ENCODE data around the gene CLEC17A.
"Not testable (repeated sequence)": the region's sequence is repeated elsewhere in the genome, so short reads cannot be mapped to it uniquely, and the experiment has no call there.

The CLEC17A gene, protein sequence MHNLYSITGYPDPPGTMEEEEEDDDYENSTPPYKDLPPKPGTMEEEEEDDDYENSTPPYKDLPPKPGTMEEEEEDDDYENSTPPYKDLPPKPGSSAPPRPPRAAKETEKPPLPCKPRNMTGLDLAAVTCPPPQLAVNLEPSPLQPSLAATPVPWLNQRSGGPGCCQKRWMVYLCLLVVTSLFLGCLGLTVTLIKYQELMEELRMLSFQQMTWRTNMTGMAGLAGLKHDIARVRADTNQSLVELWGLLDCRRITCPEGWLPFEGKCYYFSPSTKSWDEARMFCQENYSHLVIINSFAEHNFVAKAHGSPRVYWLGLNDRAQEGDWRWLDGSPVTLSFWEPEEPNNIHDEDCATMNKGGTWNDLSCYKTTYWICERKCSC

DNA sequence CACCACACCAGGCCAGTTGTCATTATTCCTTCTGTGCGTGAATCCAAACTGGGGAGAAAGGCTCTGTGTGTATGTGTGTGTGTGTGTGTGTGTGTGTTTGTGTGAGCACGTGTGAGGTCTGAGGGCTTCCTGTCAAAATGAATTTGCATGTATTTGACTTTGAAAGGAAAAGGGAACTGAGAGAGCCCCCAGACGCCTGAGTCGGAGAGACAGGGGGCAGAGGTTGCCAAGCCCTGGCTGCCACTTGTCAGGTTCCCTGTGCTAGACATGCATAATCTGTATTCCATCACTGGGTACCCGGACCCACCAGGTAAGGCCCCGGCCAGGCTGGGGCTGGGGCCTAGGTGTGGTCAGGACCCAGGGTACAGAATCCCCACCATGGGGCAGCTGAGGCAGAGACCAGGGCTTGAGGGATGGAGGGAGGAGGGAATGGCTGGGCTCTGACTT is at the start of gene CLEC17A:
Gene CLEC17A, plus strand, starts transcription at position 191 of the 447 bp plus-strand sequence. Its CDS starts 77 bp downstream, at position 268.
- peak; percentile 74 for DNase-seq

DNA sequence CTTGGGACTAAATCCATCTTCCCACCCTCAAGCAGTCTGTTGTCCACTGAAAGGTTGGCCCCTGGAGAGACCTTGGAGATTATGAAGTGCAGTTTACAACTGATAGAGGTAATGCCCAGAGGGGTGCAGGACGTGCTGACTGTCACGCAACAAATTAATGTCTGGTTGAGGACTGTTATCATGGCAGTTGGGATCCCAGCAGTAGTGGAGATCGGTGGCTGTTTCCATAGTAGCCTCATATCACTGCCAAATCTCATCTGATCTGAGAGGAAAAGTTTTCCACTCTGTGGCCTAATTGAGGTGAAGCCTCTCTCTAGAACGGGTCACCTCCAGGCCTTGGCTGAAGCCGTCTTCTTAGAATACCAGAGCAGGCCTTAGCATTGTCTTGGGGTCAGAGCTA is 49.4 kb upstream of the CLEC17A start:
- DNase-seq = no peak

DNA sequence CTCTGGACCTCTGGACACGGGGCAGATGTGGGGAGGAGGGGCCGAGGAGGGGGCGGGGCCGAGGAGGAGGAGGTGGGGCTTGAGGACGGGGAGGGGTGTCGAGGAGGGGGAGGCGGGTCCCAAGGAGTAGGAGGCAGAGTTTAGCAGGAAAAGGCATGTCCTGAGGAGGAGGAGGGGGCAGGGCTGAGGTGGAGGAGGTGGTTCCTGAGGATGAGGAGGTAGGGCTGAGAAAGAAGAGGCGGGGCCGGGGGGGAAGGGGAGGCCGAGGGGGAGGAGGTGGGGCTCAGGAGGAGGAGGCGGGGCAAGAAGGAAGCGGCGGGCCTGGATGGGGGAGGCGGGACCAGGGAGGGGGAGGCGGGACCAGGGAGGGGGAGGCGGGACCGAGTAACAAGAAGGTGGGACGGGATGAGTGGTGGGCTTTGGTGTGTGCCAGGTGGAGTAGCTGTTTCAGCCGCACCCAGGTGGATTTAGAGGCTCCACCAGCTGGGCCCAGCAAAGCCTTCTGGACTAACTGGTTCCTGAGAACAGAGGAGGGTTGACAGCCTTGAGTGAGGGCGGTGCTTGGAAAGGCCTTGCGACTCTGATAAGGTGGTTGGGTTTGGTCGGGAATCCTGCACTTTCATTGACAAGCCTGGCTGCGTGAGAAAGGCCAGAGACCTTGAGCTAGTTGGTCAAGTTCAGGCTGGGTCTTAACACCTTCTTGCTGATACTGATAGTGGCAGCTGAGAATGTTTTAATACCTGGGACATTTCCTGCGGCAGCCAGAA is 45.8 kb upstream of the CLEC17A start:
- DNase-seq = peak; percentile 54

DNA sequence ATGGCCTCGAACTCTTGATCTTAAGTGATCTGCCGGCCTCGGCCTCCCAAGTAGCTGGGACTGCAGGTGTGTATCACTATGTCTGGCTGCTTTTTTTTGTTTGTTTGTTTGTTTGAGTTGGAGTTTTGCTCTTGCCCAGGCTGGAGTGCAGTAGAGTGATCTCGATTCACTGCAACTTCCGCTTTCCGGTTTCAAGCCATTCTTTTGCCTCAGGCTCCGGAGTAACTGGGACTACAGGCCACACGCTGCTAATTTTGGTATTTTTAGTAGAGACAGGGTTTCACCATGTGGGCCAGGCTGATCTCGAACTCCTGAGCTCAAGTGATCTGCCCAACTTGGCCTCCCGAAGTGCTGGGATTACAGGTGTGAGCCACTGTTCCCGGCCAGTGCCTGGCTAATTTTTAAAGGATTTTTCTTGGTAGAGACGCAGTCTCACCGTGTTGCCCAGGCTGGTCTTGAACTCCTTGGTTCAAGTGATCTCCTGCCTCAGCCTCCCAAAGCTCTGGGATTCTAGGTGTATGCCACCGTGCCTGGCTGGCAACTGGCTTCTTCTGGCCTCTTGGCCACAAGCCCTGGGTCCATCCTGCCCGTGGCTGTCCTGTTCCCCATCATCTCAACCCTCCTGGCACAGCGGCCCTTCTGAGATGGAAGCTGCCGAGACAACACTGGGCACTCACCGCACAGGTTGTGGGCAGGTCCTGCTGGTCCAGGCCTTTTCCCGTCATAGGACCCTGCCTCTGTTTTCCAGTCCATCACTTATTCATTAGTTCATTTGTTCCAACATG is 42.0 kb upstream of the CLEC17A start:
- no peak for DNase-seq

DNA sequence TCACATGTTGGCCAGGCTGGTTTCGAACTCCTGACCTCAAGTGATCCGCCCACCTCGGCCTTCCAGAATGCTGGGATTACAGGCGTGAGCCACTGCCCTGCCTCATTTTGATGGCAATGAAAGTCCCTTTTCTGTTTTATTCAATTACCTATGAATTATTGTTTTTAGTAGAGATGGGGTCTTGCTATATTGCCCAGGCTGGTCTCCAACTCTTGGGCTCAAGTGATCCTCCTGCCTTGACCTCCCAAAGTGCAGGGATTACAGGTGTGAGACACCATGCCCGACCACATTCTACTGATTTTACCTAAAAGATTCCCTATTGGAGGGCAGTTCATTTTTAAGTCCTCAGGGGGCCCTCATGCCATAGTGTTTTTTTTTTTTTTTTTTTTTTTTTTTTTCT is 40.9 kb upstream of the CLEC17A start:
- DNase-seq = not testable (repeated sequence)

DNA sequence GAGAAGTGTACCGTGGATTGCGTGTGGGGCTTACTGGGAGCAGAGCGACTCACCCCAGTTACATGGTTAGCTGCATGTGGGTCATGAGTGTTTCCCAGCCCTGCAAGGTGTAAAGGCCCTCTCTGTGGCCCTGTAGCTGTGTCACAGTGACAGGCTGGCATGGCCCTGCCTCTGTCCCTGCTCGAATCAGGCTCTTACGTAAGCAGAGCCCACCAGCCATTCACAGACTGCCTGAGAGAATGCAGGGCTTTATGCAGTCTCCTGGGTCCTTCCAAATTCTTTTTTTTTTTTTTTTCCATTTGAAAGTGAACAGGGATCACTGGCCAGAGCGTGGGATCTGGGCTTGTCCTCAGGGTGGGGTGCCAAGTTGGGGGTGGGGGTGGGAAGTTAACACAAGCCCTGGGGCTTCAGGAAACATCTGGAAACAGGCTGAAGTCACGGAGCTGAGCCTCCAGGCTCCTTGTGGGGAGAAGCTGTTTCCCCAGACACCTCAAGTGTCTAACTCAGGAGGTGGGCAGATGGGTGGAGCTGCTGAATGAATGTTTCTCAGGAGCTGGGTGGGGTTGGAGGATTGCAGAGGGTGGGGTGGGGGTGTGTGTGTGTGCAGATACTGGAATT is 40.1 kb upstream of the CLEC17A start:
- no peak for DNase-seq

DNA sequence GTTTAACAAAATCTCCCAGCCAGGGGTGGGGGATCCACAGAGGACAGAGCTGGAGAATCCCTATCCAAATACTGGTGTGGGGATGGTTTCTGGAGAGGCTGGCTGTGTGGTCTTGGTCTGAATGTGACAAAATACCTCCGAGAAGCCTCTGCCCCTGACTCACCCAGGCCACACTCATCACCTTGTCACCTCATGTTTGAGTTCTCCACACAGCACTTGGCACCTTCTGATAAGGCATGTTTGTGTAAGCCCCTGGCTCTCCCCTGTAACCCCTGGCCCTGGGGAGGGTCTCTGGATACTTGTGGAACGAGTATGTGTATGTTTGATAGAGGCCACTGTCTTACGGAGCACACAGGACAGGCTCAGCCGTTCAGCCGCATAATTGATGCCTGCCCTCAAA is 38.8 kb upstream of the CLEC17A start:
- DNase-seq = no peak

DNA sequence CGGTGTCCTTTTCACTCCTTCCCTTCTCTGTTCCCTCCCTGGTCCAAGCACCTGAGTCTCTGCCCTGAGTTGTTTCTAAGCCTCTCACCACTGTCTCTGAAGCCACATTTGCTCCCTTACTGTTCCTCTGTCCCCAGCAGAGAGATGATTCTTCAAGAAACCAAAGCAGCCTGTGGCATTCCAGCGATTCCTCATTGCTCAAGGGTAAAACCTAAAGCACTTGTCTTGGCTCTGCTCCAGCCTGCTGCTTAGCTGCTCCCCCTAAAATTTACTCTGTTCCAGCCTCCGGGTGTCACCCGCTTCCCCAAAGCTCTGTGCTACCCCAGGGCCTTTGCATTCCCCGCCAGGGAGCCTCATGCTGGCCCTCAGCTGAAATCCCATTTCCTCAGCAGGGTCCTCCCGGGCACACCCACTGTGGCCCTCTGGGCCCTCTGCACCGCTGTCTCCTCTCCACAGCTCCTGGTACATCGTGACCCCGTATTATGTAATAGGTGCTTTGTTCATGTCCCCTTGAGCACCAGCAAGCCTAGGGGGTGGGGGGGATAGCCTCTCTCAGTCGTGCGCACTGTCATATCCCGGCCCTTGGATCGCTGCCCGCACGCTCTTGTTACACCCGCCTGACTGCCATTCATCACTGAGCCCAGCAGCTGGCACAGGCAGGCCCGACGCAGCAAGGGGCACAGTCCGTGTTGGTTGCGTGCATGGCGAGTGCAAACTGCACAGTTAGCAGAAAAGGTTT is 37.7 kb upstream of the CLEC17A start:
- no peak for DNase-seq

DNA sequence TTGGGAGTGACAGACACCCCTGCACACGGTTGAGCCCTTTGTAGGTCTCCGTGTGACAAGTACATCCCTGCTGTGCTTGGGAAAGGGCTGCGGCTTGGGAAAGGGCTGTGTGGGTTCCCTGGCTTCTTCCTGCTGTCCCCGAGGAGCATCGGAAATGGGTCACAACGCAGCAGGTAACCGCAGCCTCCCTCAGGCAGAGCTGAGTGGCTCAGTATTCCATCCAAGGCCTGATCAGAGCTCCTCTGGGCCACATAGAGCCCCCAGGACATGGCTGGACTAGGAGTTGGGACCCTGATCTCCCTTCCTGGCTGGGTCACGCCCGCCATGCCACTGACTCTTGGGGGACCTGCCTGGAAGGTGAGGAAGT is 37.2 kb upstream of the CLEC17A start:
- no peak for DNase-seq

DNA sequence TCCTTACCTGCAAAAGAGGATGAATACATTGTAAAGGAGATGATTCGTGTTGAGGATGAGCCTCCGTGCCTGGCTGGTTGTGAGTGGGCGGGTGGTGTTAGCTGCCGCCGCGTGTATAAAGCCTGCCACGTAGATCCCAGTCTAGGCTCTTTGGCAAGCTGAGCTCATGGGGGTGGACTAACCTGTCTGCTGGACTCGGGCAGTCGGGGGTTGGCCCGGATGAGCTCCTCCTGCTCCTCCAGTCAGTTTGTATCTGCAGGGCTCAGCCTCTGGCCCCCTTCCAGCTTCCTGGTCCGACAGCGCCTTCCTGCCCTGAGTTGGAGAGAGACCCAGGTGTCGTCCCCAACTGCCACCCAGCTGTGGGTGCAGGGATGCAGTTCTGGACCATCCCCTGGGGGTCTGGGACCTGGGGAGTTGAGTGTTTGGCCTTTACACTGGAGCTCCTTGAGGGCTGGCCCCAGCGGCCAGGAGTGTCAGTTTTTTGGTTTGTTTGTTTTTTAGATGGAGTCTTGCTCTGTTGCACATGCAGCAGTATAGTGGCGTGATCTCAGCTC is 32.6 kb upstream of the CLEC17A start:
- DNase-seq = no peak

DNA sequence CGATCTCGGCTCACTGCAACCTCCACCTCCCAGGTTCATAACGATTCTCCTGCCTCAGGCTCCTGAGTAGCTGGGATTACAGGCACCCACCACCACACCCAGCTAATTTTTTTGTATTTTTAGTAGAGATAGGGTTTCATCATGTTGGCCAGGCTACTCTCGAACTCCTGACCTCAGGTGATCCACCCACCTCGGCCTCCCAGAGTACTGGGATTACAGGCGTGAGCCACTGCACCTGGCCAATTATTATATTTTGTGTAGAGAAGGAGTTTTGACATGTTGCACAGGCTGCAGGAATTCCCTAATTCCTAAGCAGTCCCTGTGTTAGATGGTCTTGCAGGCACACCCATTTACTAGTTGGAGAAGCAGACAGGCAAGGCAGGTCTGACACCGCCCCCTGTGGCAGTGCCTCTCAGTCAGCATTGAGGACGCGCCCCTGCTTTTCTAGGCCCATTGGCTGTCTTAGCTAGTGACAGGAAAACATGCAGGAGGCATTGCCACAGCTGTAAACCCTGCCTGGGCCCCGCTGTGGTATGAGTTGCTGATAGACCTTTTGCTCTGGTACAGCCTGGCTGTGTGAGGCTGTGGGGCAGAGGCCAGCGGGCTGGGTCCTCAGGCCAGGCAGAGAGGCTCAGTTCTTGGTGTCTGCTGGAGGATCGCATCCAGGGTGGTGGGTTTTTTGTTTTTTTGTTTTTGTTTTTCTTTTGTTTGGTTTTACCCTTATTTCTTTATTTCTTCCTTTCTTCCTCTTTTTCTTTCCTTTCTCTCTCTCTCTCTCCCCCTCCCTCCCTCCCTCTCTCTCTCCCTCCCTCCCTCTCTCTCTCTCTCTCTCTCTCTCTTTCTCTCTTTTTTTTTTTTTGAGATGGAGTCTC is 31.5 kb upstream of the CLEC17A start:
- DNase-seq = peak; percentile 82

DNA sequence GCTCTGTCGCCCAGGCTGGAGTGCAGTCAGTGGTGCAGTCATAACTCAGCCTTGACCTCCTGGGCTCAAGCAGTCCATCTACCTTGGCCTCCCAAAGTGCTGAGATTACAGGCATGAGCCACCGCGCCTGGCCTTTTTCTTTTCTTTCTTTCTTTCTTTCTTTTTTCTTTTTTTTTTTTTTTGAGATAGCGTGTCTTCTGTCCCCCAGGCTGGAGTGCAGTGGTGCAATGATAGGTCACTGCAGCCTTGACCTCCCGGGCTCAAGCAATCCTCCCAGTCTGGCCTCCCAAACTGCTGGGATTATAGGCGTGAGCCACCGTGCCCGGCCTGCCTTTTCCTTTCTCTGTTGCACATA is 30.9 kb upstream of the CLEC17A start:
- not testable (repeated sequence) for DNase-seq

DNA sequence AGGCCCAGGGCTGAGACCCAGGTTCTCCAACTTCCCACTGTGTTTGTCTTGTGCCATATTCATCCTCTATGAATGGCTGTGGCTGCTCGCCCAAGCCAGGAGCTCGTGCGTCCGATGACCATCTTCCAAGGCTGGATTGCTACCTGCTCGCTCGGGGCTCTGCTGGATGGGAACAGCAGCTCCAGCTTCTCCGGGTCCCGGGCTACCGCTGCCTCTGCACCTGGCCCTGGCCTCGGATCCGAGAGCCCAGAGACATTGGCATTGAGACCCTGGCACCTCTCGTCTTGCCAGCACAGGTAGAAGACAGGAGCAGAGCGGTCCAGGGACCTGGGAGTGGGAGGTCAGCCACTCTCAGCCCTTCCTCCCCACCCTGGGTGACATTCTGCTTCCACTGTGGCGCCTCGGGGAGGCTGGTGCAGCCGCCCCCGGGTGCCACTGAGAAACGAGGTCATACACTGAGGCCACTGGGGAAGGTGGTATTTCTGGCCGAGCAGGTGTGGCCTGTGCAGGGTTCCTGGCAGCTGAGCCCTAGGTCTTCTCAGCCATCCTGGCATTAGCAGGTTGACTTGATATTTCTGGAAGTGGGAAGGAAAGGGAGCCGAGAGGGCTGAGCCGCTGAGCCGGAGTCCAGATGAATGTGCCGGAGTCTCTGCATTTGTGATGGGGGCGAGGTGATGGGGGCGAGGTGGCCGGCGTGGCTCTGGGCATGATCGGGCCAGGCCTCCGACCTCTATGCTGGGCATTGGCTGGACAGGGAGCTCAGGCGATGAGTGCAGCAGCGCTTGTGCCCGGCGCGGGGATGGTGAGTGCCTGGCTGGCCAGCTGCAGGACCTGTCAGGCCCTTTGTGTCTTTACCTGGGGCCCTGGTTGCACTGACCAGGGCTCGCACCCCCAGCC is 29.6 kb upstream of the CLEC17A start:
- no peak for DNase-seq

DNA sequence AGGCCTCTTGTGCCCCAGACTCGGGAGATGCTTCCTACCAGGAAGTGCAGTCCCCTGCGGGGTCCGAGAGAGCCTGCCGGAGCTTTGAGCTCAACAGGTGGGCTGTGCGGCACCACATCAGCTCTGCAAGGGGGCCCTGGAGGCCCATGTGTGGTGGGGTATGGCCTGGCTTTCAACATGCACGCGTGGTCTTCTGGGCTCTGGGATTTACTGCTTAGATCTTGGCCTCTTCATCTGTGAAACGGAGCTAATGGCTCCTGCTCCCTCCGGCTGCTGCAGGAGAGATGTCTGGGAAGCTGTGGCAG is 29.0 kb upstream of the CLEC17A start:
- DNase-seq = no peak

DNA sequence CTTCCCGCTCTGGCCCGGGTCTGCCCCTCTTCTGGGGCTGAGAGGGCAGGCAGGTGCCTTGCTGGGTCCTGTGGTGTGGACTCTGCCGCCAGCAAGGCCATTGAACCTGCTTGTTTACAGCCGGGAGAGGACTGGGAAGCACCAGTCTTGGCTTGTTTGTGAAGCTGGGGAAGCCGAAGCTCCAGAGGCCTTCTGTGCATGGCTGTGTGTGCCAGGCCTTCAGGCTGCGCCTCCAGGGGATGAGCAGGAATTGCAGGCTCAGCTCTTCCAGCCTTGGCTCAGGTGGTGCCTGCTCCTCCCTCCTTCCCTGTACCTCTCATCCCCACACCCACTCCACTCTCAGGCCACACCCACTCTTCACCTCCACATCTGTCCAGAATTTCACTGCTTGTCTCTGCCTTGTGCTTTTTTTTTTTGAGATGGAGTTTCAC is 28.5 kb upstream of the CLEC17A start:
- DNase-seq = no peak

DNA sequence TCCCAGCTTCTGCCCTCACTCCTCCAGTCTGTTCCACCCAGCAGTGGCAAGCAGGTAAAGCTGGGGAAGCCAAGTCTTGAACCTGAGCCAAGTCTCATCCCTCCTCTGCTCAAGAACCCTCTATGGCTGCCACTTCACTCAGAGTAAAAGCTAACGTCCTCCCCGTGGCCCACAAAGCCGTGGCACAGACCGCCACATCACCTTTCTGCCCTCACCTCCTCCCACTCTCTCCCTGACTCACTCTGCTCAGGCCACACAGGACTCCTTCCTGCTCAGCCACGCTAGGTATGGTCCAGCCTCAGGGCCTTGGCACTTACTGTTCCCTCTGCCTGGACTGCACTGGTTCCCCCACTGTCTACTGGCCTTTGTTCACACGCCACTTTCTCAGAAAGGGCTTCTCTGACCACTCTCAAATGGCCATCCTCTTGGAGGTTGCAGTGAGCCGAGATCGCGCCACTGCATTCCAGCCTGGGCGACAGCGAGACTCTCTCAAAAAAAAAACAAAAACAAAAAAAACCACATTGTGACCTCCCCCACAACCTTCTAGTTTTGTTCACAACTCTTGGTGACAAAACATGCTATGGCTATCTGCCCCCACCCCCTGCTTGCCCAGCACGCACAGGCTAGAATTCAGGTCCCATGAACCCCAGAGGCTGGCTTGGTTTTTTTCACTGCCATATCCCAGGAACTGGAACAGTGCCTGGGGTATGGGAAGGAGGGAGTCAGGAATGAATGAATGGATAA is 26.8 kb upstream of the CLEC17A start:
- DNase-seq = no peak

DNA sequence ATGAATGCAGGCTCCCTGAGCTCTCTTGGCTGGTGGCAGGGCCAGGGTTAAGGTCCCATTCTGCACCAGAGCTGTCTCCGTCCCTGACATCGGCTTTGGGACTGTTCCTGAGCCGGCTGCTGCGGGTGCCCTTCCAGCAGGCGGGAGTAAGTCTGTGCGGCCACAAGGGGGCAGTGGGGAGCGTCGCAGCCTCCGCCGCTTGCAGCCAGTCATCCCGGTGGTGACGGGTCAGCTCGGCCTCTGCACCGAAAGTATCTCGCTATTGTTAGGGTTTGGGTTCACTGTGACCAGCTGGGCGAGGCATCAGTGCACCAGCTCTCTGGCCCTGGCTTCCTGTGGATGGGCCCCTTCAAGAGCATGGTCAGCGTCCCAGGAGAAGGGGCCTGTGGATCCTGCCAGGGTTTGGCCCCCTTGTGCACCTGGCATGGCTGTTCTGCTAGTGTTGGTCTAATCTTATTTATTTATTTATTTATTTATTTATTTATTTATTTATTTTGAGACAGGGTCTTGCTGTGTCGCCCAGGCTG is 26.2 kb upstream of the CLEC17A start:
- DNase-seq = peak; percentile 75

DNA sequence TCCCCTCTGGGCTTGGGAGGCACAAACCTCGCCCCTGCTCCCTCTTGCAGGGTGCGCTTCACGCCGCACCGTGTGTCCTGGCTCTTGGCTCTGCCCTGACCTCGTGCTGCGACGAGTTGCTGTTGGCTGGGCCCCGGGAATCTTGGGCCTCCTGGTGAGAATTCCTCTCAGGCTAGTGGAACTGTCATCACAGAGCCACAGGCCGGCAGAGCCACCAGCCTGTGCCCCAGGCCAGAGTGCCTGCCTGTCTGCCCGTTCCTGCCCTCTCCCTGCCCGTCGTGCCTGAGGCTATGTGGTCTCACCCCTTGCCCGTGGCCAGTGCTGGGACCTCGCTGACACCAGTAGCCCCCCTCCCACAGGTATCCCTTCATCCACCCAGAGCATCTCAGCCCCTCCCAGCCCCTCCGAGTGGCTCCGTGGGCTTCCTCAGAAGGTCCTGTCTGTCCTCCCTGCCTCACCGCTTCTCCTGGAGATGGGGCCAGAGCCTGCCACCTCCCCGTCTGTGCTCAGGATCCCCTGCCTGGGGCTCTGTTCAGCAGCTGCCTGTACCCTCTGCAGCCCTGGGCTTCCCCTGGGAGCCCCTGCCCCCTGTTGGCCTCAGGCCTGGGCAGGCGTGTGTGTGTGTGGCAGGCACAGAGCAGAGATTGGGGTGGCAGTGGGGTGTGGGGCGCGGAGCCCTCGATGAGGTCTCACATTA is 24.4 kb upstream of the CLEC17A start:
- no peak for DNase-seq

Measured in CD4-positive, alpha-beta T cell treated with Interferon gamma for 1 hour (primary cell).